Thyroid gland (tissue), 4 donors: ENCODE measurements around the gene FZD4.

Experiments used
- CTCF ChIP-seq, 6 experiments: fragments of 200-600 bp in 3 of 6; fragments of 450-650 bp in 3 of 6; sonication (generic) in 3 of 6; IDR thresholded peaks; one replicate each; pipeline ENCODE4 v1.5.1; 2016 to 2019; ENCODE audit warnings: antibody characterized with exemption in 6 of 6, mild to moderate bottlenecking in 2 of 6, inconsistent platforms in 1 of 6, moderate library complexity in 1 of 6
- POLR2A ChIP-seq, 2 donors: fragments of 450-650 bp; IDR thresholded peaks; one replicate each; pipeline ENCODE4 v1.6.1; 2017; ENCODE audit warnings: antibody characterized with exemption in 2 of 2, mild to moderate bottlenecking in 2 of 2, moderate library complexity in 1 of 2

GRCh38 chr11:86922225-86922624 lies 33.0 kb downstream of the FZD4 start:
- TF ChIP-seq CTCF (IDR thresholded peaks at IDR 0.05) (no peak), POLR2A (IDR thresholded peaks at IDR 0.05) (no peak)
